Measurements from ENCODE around the gene NUDT3. TPM values are rescaled to one million over a fixed set of nuclear protein-coding genes. Genes with fewer than 3 reads are reported as not detected.

Gene NUDT3
- total RNA-seq, 1 experiment from 2014 or later, result 23.6 TPM

DNA sequence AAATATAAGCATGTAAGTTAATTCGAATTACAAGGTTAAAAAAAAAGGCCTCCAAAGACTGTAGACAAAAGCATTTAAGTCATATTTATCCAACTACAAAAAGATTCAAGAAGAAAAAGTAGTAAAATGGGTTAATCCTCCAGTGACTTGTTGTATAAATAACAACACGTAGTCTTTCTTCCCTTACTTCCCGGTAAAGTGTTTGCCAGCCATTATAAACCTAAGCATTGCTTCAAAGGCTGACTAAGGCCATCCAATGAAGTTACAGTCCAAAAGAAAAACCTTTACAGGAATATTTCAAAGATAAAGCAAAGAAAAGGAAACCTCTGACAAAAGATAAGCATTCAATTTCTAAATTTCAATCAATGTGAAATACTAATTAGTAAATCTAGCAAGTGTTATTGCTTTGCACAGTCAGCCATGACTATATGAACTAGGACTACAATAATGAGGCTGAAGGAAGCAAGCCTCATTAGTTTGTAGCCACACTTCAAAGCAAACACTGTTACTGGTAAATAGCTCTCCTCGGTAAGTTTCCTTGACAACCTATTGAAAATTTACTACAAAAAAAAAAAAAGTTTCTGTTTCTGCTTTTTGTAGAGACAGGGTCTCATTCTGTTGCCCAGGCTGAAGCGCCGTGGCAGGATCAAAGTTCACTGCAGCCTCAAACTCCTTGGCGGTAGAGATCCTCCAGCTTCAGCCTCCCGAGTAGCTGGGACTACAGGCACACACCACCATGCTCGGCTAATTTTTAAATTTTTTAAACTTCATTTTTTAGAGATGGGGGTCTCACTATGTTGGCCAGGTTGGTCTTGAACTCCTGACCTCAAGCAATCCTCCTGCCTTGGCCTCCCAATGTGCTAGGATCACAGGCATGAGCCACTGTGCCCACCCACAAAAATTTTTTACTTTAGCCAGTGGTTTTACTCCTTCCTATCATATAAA, 46.0 kb downstream of the NUDT3 start:
- H3K4me1 Mint-ChIP-seq (ENCODE audit: insufficient read depth, unreplicated experiment), result peaks cover 24% of the 10 kb centered on the region
- no peaks in the 10 kb centered on the region for H3K27me3 Mint-ChIP-seq (ENCODE audit: insufficient read depth, unreplicated experiment)
- H3K27ac Mint-ChIP-seq (ENCODE audit: low read depth, unreplicated experiment), result no peak overlapping the region
- no peaks in the 10 kb centered on the region for H3K9me3 Mint-ChIP-seq (ENCODE audit: unreplicated experiment)
- BruUV-seq (replicated peaks), result no TSS peak
- peaks cover 7% of the 10 kb centered on the region for H3K36me3 Mint-ChIP-seq (ENCODE audit: insufficient read depth, unreplicated experiment)
- H3K4me3 Mint-ChIP-seq (ENCODE audit: unreplicated experiment), result no peak overlapping the region
- ChIA-PET POLR2A (interaction anchor here (0.6 to 0.9 kb wide), 2 partner anchors 21 to 75 kb away, joined by 3 to 5 read pairs; no protein-coding TSS in a partner anchor), CTCF (interaction anchor here (0.7 kb wide), 1 partner anchor 123 kb away, joined by 4 read pairs; no protein-coding TSS in a partner anchor)
- intact Hi-C loops (cut with micrococcal nuclease), result no loop called here
- DNase-seq (ENCODE audit: unreplicated experiment), result no peak
- TF ChIP-seq, protein P1, sequence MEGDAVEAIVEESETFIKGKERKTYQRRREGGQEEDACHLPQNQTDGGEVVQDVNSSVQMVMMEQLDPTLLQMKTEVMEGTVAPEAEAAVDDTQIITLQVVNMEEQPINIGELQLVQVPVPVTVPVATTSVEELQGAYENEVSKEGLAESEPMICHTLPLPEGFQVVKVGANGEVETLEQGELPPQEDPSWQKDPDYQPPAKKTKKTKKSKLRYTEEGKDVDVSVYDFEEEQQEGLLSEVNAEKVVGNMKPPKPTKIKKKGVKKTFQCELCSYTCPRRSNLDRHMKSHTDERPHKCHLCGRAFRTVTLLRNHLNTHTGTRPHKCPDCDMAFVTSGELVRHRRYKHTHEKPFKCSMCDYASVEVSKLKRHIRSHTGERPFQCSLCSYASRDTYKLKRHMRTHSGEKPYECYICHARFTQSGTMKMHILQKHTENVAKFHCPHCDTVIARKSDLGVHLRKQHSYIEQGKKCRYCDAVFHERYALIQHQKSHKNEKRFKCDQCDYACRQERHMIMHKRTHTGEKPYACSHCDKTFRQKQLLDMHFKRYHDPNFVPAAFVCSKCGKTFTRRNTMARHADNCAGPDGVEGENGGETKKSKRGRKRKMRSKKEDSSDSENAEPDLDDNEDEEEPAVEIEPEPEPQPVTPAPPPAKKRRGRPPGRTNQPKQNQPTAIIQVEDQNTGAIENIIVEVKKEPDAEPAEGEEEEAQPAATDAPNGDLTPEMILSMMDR (IDR thresholded peaks at IDR 0.05; ENCODE audit: unreplicated experiment), result no peak

DNA sequence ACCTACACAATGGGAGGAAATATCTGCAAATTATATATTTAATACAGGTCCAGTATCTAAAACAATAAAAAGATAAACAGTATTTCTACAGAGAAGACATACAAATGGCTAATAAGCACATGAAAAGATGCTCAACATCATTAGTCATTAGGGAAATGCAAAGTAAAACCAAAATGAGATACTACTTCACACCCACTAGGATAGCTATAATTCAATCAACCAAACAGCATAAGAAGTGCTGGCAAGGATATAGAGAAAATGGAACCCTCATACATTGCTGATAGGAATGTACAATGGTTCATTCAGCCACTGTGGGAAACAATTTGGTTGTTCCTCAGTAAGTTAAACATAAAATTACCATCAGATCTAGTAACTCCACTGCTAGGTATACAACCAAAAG, 48.7 kb downstream of the NUDT3 start:
- H3K27ac Mint-ChIP-seq (ENCODE audit: low read depth, unreplicated experiment), result no peak overlapping the region
- intact Hi-C loops (cut with micrococcal nuclease), result no loop called here
- CTCF ChIA-PET, result interaction anchor here (0.6 kb wide), 1 partner anchor 997 kb away, joined by 4 read pairs; no protein-coding TSS in a partner anchor
- no TSS peak for BruUV-seq (replicated peaks)
- no peak overlapping the region for H3K4me3 Mint-ChIP-seq (ENCODE audit: unreplicated experiment)
- H3K36me3 Mint-ChIP-seq (ENCODE audit: insufficient read depth, unreplicated experiment), result peaks cover 7% of the 10 kb centered on the region
- H3K9me3 Mint-ChIP-seq (ENCODE audit: unreplicated experiment), result no peaks in the 10 kb centered on the region
- peaks cover 27% of the 10 kb centered on the region for H3K4me1 Mint-ChIP-seq (ENCODE audit: insufficient read depth, unreplicated experiment)
- no peaks in the 10 kb centered on the region for H3K27me3 Mint-ChIP-seq (ENCODE audit: insufficient read depth, unreplicated experiment)
- no peak for DNase-seq (ENCODE audit: unreplicated experiment)
- POLR2A ChIA-PET, result interaction anchor here (1.5 kb wide), 1 partner anchor 49 kb away, joined by 3 read pairs; no protein-coding TSS in a partner anchor
- TF ChIP-seq, protein P1 (IDR thresholded peaks at IDR 0.05; ENCODE audit: unreplicated experiment), result no peak

DNA sequence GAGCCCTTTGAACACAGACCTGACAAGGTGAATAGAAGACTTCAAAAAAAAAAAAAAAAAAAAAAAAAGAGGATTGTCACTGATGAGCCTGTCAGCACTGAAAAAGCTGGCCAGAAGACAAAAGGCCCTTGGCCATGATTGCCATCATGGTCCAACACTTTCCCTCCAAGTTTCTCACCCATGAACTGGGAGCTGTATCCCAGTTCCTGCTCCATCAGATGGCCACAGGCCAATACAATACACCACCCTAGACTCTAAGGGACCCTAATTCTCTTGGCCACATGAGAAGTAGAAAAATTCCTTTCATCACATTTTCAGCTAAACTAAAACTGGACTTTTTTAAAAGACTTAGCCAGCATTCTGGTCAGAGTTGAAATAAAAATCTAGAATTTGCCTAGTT, 50.2 kb downstream of the NUDT3 start:
- intact Hi-C loops (cut with micrococcal nuclease), result no loop called here
- no peak for DNase-seq (ENCODE audit: unreplicated experiment)
- Mint-ChIP-seq H3K4me3 (ENCODE audit: unreplicated experiment) (no peak overlapping the region), H3K27ac (ENCODE audit: low read depth, unreplicated experiment) (no peak overlapping the region), H3K4me1 (ENCODE audit: insufficient read depth, unreplicated experiment) (peaks cover 26% of the 10 kb centered on the region), H3K27me3 (ENCODE audit: insufficient read depth, unreplicated experiment) (no peaks in the 10 kb centered on the region), H3K36me3 (ENCODE audit: insufficient read depth, unreplicated experiment) (peaks cover 8% of the 10 kb centered on the region), H3K9me3 (ENCODE audit: unreplicated experiment) (no peaks in the 10 kb centered on the region)
- POLR2A ChIA-PET, result interaction anchor here (0.6 kb wide), 1 partner anchor 133 kb away, joined by 3 read pairs; no protein-coding TSS in a partner anchor
- TF ChIP-seq, protein P1 (IDR thresholded peaks at IDR 0.05; ENCODE audit: unreplicated experiment), result no peak
- BruUV-seq (replicated peaks), result no TSS peak
- CTCF ChIA-PET, result no interaction called here

DNA sequence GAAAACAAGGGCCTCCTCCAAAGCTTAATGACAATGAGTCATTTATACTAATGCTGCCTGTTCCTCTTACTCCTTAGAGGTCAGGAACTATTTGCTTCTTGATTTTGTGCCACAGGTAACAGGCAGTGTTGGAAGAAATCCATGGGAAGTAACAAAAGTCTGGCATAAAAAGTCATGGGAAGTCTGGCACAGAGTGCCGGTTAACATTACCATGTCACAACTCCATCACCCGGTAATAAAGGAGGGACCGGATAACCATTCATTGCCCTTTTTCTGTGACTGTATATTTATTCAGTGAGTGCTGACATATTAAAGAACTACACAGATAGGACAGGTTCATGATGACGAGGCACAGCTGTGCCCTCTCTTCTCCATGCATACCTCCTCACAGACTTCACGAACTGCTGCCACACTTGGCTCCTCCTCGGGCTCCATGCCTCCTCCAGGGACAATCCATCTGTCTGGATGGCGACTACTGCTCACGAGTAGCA, 50.9 kb downstream of the NUDT3 start:
- H3K4me3 Mint-ChIP-seq (ENCODE audit: unreplicated experiment), result no peak overlapping the region
- intact Hi-C loops (cut with micrococcal nuclease), result no loop called here
- POLR2A ChIA-PET, result interaction anchor here (0.6 to 2.2 kb wide), 4 partner anchors 13 to 92 kb away, joined by 3 to 8 read pairs (median 4); no protein-coding TSS in a partner anchor
- CTCF ChIA-PET, result no interaction called here
- peaks cover 26% of the 10 kb centered on the region for H3K4me1 Mint-ChIP-seq (ENCODE audit: insufficient read depth, unreplicated experiment)
- peak overlapping the region; percentile 61 for H3K27ac Mint-ChIP-seq (ENCODE audit: low read depth, unreplicated experiment)
- BruUV-seq (replicated peaks), result no TSS peak
- peak; percentile 66 for DNase-seq (ENCODE audit: unreplicated experiment)
- no peaks in the 10 kb centered on the region for H3K27me3 Mint-ChIP-seq (ENCODE audit: insufficient read depth, unreplicated experiment)
- TF ChIP-seq, protein P1 (IDR thresholded peaks at IDR 0.05; ENCODE audit: unreplicated experiment), result no peak
- no peaks in the 10 kb centered on the region for H3K9me3 Mint-ChIP-seq (ENCODE audit: unreplicated experiment)
- H3K36me3 Mint-ChIP-seq (ENCODE audit: insufficient read depth, unreplicated experiment), result peaks cover 15% of the 10 kb centered on the region
